MM.1S (cell line): ENCODE data around the gene TENT5C.

Source experiments
- EZH2 ChIP-seq: fragments of 300-600 bp; sonication (generic); optimal IDR thresholded peaks from 2 replicates; pipeline ENCODE3; 2017; ENCODE audit warnings: low read depth, mild to moderate bottlenecking, antibody characterized with exemption, low read length, mixed read lengths
- EZH2phosphoT487 ChIP-seq: fragments of 300-600 bp; sonication (generic); IDR thresholded peaks from 2 replicates; pipeline ENCODE4 v1.6.1; 2018; ENCODE audit warnings: antibody characterized with exemption, low read length
- TF ChIP-seq, protein P1 (sequence below): fragments of 300-600 bp; sonication (generic); IDR thresholded peaks from 2 replicates; pipeline ENCODE4 v1.5.1; 2016; ENCODE audit warnings: antibody characterized with exemption, low read length, mixed read lengths

DNA sequence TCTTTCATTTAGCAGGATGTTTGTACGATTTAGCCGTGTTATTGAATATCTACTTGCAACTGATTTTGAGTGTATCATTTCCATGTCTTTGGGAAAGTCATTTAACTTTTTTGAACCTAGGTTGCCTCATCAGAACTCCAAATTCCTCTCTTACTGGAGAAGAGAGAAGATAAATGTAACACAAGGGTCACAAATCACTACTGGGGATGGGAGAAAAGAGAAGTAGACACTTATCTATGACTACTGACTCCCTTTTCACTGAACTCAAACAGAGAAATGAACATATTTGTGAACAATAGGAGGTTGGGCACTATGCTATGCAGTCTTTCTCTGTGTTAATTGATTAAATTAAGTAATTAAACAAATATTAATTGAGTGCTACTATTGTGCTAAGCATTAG lies 42.2 kb downstream of the TENT5C start:
- TF ChIP-seq, protein P1, sequence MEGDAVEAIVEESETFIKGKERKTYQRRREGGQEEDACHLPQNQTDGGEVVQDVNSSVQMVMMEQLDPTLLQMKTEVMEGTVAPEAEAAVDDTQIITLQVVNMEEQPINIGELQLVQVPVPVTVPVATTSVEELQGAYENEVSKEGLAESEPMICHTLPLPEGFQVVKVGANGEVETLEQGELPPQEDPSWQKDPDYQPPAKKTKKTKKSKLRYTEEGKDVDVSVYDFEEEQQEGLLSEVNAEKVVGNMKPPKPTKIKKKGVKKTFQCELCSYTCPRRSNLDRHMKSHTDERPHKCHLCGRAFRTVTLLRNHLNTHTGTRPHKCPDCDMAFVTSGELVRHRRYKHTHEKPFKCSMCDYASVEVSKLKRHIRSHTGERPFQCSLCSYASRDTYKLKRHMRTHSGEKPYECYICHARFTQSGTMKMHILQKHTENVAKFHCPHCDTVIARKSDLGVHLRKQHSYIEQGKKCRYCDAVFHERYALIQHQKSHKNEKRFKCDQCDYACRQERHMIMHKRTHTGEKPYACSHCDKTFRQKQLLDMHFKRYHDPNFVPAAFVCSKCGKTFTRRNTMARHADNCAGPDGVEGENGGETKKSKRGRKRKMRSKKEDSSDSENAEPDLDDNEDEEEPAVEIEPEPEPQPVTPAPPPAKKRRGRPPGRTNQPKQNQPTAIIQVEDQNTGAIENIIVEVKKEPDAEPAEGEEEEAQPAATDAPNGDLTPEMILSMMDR: no peak
- TF ChIP-seq EZH2: no peak
- TF ChIP-seq EZH2phosphoT487: no peak
